ENCODE results near the gene PROZ.

The PROZ gene

DNA sequence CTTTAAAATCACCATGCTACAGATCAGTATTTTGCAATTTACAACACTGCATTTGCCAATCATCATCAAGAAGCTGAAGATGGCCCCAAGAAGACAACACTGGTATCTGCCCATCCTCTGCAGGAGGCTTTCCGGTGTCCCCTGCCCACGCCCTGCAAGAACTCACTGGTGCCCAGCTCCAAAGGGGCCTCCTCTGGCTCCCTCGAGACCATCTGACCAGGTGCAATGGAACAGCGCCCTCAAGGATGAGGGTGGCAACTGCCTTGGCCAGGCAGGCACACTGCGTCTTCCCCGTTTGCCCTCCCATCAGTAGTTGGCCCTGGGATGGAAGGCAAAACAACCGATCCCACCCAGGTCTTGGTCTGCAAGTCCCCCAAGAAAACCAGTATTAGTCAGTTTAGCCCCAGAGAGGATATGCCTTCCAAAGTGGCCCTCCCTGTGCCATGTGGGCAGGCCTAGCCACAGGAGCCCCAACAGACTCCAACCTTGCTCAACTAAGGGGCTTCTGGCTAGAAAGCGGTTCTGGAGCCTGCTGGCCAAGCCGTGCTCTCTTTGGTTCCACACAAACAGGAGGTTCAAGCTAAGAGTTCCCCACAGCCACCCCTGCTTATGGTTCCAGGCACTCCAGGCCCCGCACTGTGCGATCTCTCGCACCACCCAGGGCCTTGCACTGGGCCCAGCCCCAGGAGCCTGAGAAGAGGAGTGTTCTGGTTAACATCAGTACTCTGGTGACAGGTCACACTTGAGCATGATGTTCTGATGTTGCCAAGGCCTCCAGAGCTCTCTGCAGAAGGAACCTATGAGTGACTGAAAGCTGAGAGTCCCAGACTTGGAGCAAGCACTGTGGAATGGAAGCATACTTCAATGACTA, 45.3 kb downstream of the PROZ start:
- Histone ChIP-seq H3K9ac (no peak overlapping the region), H3K4me1 (ENCODE audit: low read depth, poor library complexity, severe bottlenecking) (peaks cover 25% of the 10 kb centered on the region), H3K4me3 (IDR thresholded peaks at IDR 0.05; ENCODE audit: insufficient read depth, low read depth, low read length) (no peak overlapping the region), H3K4me2 (no peak overlapping the region), H3K27ac (no peak overlapping the region), H3K79me2 (ENCODE audit: insufficient read depth, low read depth) (peaks cover 61% of the 10 kb centered on the region), H2AFZ (ENCODE audit: low read depth) (no peak overlapping the region), H4K20me1 (ENCODE audit: insufficient read depth) (no peaks in the 10 kb centered on the region), H3K27me3 (ENCODE audit: insufficient read depth, low read depth) (no peaks in the 10 kb centered on the region), H3K36me3 (ENCODE audit: insufficient read depth) (no peaks in the 10 kb centered on the region)
- TF ChIP-seq CTCF (conservative IDR thresholded peaks at IDR 0.05; ENCODE audit: low read depth, low read length): no peak

DNA sequence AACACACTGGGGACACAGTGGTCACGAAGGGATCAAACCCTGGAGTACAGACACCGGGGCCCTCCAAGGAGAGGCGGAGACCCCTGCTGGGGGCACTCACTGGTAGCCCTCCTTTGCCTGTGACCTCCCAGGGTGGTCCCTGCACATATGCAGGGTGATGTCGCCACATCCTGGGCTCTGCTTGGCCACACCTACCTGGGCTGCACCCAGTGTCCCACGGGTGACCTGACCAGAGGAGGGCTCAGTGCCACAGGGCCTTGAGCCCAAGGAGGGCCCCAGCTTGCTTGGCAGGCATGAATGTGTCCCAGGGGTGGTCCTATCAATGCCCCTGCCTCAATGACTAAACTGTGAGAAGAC, 45.9 kb downstream of the PROZ start:
- peaks cover 61% of the 10 kb centered on the region for H3K79me2 ChIP-seq (ENCODE audit: insufficient read depth, low read depth)
- no peak overlapping the region for H3K4me2 ChIP-seq
- no peaks in the 10 kb centered on the region for H3K27me3 ChIP-seq (ENCODE audit: insufficient read depth, low read depth)
- no peak overlapping the region for H3K27ac ChIP-seq
- peaks cover 25% of the 10 kb centered on the region for H3K4me1 ChIP-seq (ENCODE audit: low read depth, poor library complexity, severe bottlenecking)
- no peak for TF ChIP-seq CTCF (conservative IDR thresholded peaks at IDR 0.05; ENCODE audit: low read depth, low read length)
- H4K20me1 ChIP-seq (ENCODE audit: insufficient read depth): no peaks in the 10 kb centered on the region
- no peak overlapping the region for H3K9ac ChIP-seq
- no peak overlapping the region for H3K4me3 ChIP-seq (IDR thresholded peaks at IDR 0.05; ENCODE audit: insufficient read depth, low read depth, low read length)
- H3K36me3 ChIP-seq (ENCODE audit: insufficient read depth): no peaks in the 10 kb centered on the region
- no peak overlapping the region for H2AFZ ChIP-seq (ENCODE audit: low read depth)

DNA sequence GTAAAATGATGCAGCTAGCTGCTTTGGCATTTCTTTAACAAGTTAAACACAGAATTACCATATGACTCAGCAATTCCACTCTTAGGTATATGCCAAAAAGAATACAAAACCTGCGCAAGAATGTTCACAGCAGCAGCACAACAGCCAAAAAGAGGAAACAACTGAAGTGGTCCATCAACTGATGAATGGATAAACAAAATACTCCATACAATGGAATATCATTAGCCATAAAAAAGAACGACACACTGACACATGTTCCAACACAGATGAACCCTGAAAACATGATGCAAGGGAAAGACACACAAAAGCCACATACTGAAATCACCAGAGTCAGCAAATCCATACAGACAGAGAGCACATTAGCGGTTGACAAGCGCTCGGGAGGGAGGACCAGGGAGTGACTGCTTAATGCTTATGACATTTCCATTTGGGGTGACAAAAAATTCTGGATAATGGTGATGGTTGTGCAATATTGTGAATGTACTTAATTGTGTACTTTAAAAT, 47.0 kb downstream of the PROZ start:
- H3K4me2 ChIP-seq: peak overlapping the region; percentile 15; the same call in 1 of the 2 replicates
- H4K20me1 ChIP-seq (ENCODE audit: insufficient read depth): no peaks in the 10 kb centered on the region
- no peaks in the 10 kb centered on the region for H3K36me3 ChIP-seq (ENCODE audit: insufficient read depth)
- peaks cover 65% of the 10 kb centered on the region for H3K79me2 ChIP-seq (ENCODE audit: insufficient read depth, low read depth)
- H2AFZ ChIP-seq (ENCODE audit: low read depth): no peak overlapping the region
- H3K27me3 ChIP-seq (ENCODE audit: insufficient read depth, low read depth): no peaks in the 10 kb centered on the region
- H3K27ac ChIP-seq: no peak overlapping the region
- no peak overlapping the region for H3K4me3 ChIP-seq (IDR thresholded peaks at IDR 0.05; ENCODE audit: insufficient read depth, low read depth, low read length)
- no peak for TF ChIP-seq CTCF (conservative IDR thresholded peaks at IDR 0.05; ENCODE audit: low read depth, low read length)
- H3K9ac ChIP-seq: no peak overlapping the region
- H3K4me1 ChIP-seq (ENCODE audit: low read depth, poor library complexity, severe bottlenecking): peaks cover 25% of the 10 kb centered on the region

GRCh38 chr13:113207460-113207859, 49.0 kb downstream of the PROZ start:
- Histone ChIP-seq H4K20me1 (ENCODE audit: insufficient read depth) (0 out of 2 replicates have a peak, but pooled peaks cover 7% of the 10 kb centered on the region), H3K4me3 (IDR thresholded peaks at IDR 0.05; ENCODE audit: insufficient read depth, low read depth, low read length) (no peak overlapping the region), H2AFZ (ENCODE audit: low read depth) (no peak overlapping the region), H3K9ac (peak overlapping the region; percentile 89; the same call in 1 of the 2 replicates), H3K4me2 (peak overlapping the region; percentile 84), H3K27ac (peak overlapping the region; percentile 89; the same call in 1 of the 2 replicates), H3K27me3 (ENCODE audit: insufficient read depth, low read depth) (no peaks in the 10 kb centered on the region), H3K4me1 (ENCODE audit: low read depth, poor library complexity, severe bottlenecking) (peaks cover 41% of the 10 kb centered on the region), H3K36me3 (ENCODE audit: insufficient read depth) (no peaks in the 10 kb centered on the region), H3K79me2 (ENCODE audit: insufficient read depth, low read depth) (peaks cover 72% of the 10 kb centered on the region)
- TF ChIP-seq CTCF (conservative IDR thresholded peaks at IDR 0.05; ENCODE audit: low read depth, low read length): no peak
